Stimulated activated CD8-positive, alpha-beta memory T cell treated with anti-CD3 and anti-CD28 coated beads, Interleukin-7, amount 100 ng/mL, for 48 hours (primary cell): ENCODE results near the gene ARHGAP6.
"Not testable (repeated sequence)": the region's sequence is repeated elsewhere in the genome, so short reads cannot be mapped to it uniquely, and the experiment has no call there.

Source experiments
- DNase-seq, 2 donors: peaks; one replicate each; pipeline ENCODE4 v3.0.0-alpha.2; 2020; ENCODE audit warnings: low read depth in 1 of 2; ENCODE audit errors: extremely low read depth in 1 of 2

The ARHGAP6 gene

DNA sequence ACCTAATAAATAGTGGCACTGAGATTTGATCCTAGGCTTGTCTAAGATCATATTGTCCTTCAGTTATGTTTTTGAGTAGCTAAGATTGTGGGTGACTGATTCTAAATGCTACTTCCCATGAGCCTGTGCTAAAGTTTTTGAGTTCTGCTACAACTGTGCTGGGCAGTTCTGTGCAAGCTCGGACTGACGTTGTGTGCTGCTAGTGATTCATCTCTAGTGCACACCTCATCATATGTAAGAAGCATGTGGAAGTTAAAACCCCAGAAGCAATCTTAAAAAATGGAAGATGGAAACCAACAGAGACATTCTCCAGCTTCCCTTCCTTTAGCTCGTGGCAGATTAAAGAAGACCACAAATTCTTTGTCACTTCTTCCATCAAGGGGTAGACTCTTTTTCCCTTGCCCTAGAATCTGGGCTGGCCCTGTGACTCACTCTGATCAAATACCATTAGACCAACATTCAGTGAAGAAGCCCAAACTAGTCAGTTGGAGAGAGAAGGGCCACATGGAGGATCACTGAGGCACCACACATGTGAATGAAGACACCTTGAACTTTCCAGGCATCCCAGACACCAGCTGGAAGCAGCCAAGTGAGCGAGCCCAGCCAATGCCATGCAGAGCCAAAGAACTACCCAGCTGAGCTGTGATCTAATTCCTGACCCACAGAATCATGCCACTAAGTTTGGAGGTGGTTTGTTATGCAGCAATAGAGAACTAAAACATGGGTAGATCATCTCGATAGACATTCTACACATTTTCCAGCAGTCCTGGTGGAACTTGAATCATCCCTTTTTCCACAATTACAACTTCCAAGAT lies 16.8 kb downstream of the ARHGAP6 start:
- no peak for DNase-seq

DNA sequence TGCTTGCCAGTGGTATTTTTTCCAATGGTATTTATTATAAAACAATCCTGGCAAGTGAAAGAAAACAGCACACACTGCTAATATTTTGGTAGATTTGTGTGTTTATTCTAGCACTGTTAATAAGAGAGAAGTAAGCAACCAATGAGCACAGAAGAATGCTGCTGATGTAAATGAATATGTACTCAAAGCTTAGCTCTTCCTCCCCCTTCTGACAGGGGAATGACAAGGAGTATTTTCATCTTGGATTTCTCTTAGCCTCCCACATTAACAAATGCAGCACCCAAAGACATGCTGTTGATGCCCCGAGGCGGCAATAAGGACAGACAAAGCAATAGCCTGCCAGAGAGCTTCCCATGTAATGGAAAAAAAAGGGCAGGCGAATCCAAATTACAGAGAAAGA lies 18.6 kb downstream of the ARHGAP6 start:
- no peak for DNase-seq

DNA sequence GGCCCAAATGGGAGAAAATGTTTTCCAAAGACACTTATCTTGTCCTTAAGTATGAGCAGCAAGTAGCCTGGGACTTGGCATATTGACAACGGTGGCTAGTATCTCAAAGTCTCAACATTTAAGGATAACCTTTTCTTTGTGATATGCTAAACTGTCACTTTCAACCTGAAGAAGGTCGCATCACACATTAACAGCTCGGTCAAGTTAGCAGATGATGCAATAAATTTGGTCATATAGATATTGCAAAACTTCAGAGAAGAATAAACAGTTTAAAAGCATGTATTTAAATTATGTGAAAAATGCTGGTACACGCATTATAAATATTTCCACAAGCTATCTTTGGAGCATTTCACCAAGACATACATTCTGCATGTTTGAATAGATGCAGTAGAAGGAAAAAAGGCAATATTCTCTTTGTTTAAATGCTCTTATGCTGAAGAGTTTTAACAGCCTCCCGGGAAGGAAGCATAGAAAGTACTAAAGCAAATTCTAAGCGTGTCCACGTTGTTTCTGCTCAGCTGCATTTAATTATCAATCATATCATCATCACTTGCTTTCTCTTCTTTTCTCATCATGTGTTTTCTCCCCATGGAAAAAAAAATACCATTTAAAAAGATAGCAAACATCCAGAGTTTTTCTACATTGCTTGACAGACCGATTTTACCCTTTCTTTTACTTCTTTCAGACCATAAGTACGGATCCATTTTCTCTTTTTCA lies 24.2 kb downstream of the ARHGAP6 start:
- DNase-seq: no peak

DNA sequence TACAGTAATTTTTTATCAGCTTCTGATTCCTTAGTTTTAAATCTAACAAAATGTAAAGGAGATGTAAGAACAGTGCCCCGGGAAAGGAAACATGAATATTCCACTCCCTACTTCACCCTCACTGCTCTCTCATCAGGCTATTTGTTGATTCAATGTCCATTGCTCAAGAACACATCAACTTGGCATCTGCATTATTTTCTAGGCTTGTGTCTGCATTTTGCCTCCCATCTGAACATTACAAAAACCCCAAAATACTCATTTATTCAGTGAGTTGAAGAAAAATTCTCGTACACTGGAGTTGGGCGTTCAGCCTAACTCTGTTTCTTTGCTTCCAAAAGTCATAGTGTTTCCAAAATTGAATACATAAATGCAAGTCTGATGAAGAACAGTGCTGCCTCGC lies 25.6 kb downstream of the ARHGAP6 start:
- DNase-seq: no peak

DNA sequence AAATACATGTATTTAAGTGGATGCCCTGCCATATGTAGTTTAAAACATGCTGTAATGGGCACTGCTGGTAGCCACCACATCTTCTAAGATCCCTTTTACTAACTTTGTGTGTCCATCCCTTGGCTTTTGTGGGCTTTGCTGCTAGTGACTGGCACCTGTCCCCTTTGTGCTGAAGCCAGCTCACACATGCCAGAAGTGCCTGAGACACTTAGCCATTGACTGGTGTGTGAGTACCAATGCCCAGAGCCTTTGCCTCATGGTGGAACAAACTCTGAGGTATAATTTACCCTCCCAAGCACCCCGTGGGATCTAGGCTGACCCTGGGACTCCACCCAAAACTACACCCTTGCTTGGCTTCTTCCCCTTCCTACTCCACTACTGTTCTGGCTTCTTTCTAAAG lies 33.0 kb downstream of the ARHGAP6 start:
- DNase-seq: no peak

DNA sequence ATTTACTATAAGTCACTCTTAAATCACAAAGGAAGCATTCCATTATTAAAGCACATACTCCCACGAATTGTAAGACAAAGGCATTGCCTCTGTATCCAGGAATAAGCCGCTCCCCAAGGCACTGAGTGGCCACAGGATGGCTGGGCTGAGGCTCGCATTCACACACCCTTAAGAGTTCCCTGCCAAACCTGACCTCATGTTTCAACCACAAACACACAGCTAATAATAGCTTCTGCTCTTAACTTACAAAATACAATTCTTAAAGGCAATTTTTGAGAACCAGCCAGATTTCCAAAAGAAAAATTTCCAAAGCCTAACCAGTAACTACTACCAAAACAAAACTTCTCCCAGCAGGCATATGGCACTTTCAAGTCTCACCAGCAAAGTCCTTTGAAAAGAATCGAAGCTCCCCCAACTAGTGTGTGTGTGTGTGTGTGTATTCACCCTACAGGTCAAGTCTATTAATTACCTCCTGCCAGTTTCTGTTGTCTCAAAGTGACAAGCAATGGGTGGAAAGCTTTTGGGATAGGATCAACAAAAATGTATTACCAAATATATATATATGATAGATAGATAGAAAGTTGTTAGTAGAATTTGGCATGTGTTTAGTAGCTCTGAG lies 36.0 kb downstream of the ARHGAP6 start:
- DNase-seq: no peak

DNA sequence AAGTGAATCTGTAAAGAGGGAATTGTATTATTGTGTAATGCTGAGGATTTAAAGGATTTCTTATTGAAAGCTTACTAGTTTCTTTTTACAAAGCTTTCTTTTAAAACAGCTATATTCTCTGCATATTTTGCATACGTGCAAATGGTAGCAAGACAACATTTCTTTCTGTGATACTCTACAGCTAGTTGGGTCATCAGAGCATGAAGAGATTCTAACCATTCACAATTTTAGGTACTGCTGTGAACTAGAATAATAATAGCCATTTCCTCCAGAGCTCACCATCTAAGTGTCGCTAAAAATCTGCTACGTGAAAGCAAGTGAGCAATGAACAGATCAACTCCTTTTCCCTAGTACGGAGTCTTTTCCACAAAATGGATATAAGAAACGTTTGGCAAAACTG lies 37.3 kb downstream of the ARHGAP6 start:
- DNase-seq: no peak

DNA sequence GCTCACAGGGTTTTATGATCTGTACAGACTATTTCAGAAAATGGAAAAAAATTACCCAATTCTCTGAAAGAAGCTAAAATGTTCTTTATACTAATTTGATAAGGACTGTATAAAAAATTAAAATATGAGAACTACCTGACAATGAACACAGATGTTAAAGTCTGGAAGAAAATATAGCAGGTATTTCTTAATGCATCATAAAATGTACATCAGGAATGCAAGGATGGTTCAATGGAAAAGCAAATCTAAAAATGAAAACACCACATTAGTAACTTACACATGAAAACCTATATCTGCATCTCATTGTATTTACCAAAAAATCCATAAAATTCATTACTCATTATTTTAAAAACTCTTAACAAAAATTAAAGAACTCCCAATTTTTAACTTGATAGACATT lies 39.4 kb downstream of the ARHGAP6 start:
- no peak for DNase-seq

DNA sequence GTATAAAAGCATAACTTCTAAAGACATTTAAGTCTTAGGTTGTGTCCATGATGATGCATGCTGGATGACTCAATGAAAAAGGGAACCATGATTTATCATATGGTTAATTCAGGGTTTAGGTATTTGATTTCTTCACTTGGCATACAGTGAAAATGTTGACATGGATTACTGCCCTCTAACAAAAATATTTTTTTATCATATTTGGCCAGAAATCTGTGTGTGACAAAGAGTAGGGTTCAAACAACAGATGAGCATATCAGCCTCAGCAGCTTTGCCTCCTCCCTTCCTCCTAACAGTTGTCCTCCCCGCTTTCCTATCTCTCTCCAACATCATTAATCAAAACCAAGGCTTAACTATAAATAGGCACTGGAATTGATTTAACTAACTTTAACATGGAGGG lies 46.3 kb downstream of the ARHGAP6 start:
- DNase-seq: no peak

DNA sequence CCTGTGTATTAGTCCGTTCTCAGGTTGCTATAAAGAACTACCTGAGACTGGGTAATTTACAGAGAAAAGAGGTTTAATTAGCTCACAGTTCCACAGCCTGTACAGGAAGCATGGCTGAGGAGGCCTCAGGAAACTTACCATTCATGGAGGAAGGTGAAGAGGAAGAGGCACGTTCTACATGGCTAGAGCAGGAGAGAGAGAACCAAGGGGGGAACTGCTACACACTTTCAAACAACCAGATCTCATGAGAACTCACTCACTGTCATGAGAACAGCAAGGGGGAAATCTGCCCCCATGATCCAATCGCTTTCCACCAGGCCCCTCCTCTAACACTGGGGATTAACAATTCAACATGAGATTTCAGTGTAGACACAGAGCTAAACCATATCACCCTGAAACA lies 51.5 kb downstream of the ARHGAP6 start:
- DNase-seq: not testable (repeated sequence)

DNA sequence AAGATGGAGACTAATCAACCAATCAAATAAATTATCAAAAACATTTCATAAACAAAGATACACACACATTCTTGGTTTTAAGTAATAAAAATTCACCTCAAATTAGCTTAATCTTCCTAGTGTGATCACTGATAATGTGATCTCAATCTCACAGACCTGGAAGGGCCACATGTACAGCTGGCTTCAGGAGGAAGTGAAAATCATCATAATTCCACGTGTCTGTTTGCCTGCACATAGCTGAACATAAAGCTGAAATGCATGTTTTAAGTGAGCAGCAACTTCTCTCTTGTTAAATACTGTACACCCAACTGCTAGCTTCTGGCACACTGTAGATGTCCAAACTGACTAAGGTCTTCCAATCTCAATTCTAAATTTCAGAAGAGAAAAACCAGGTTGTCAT lies 53.8 kb downstream of the ARHGAP6 start:
- DNase-seq: no peak

DNA sequence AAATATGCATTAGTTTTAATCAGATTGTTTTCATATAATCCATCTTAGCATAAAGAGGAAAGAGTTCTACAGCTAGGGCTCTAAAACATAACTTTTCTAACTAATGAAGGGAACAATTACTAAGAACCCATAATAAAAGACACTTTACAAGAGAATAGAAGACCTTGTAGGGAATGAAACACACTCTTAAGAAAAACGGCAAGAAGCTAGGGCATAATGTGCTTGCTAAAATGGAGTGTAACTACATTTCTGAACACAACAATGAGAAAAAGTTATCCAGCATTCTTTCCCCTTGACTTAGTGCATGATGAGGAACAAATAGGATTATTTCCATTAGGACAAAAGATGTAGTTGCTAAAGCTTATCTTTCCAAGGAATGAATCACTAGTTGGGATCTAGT lies 54.6 kb downstream of the ARHGAP6 start:
- no peak for DNase-seq

DNA sequence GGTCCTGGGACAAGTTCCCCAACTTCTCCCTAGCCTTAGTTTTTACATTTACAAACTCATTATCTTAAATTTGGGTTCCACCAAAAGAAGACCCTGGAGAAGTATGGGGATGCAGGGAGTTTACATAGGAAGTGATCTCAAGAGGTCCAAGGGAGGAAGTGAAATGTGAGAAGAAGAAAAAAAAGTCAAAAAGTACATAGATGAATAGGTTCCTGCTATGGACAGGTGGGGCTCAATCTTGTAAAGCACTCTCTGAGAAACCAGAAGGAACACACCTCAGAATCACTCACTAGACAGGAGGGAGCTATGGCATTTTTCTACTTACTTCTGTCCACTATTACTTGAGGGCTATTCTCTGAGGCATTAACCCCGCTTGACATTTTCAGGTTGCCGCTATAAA lies 56.6 kb downstream of the ARHGAP6 start:
- no peak for DNase-seq

DNA sequence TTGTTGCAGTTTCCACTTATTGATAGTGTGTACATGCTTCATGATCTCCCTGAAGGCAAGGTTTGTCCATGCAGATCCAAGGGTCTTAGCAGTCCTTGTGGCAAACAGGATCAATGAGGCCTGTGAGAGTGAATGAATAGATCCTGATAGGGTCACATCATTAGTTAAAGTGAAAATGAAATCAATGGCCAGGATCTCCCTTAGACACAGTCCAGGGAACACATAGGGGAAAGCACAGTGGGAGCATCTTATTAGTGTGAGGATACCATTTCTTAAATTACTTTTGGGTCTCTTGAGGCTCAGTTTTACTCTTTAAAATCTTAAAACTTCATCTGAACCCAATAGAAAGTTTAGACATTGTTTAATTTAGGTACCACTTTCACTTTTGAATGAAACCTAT lies 59.3 kb downstream of the ARHGAP6 start:
- DNase-seq: no peak

DNA sequence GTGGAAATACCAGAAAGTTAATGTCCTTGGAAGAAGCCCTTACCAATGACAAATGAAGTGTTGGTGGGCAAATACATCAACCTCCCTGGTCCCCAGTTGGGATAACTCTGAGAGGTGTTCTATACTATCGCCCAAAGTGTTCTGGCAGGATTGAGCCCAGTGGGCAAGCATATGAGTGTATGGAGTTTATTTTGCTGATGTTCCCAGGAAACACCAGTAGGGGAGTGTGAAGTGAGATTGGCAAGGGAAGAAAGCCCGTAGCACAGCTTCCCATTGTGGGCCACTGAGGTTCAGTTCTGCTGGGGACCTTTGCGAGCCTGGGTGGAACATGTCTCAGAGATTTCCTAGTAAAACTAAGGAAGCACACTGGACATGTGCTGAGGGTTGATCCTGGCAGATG lies 65.1 kb downstream of the ARHGAP6 start:
- no peak for DNase-seq

DNA sequence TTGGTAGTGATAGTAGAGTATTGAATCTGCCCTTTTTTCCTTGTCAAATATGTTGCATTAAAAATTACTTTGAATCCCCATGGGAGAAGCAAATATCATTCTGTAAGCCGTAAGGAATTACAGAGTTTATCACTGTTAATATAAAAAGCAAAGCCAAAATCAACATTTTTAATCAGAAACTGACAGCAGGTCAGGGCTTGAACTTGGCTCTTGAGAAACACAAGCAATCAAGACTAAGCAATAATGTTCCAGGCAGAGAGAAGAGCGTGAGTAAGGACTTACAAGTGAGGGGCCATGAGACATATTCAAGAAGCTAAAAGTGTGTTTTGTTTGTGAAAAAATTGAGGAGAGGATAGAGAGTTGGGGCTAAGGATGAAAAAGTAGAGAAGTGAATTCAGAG lies 68.2 kb downstream of the ARHGAP6 start:
- DNase-seq: no peak

DNA sequence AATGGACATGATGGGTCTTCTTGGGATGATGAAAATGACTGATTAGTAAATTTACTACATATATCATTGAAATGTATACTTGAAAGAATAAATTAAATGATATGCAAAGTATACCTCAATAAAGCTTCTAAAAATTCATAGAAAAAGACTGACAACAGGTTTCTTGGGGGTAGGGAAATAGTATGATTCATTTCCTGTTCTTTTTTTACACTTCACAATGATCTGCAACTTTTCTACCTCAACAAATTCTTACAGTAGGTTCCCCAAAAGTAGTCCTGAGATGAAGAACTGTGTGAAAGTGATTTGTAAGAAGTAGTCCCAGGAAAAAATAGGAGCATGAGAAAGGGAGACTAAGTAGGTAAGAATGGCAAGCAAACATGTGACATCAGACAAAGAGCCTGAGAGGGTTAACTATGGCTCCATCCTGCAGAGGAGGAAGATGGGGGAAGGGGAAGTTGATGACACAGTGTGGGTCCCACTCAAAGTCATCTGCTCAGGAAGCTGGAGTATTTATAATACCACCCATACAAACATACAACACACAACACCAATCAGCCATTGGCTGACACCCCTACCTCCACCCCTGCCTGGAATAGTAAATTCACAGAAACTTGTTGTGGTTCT lies 73.9 kb downstream of the ARHGAP6 start:
- DNase-seq: no peak

DNA sequence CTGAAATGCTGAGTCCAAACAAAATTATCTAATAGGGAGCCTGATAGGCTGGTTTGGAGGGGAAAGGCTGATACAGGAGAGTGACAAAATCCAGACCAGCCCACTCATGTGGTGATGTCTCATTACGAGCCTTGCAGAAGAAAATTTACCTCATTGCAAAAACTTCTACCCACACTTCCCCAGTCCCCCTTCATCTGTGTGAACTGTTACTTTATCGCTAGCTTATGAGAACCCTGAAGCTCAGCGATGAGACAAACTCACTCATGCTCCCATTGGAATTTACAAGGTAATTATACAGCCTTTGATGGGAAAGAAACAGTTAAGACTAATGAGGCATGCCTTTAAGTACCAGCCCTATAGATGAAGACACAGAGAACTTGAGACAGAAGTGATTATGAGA lies 76.1 kb downstream of the ARHGAP6 start:
- no peak for DNase-seq

DNA sequence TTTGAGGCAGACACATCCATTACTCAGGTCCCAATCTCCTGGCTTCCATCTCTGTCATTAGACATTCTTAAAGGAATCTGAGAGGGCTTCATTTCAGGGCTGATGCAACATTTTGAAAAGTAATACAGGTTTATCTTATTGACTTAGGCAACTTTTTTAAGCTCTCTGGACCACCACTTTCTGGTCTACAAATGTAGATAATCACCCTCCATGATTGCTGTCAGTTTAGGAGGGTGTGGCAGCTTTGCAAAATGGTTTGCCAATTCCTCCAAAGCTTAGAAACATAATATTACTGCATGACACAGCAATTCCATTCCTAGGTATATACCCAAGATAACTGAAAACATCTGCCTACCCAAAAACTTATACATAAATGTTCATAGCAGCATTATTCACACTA lies 77.6 kb downstream of the ARHGAP6 start:
- DNase-seq: no peak

DNA sequence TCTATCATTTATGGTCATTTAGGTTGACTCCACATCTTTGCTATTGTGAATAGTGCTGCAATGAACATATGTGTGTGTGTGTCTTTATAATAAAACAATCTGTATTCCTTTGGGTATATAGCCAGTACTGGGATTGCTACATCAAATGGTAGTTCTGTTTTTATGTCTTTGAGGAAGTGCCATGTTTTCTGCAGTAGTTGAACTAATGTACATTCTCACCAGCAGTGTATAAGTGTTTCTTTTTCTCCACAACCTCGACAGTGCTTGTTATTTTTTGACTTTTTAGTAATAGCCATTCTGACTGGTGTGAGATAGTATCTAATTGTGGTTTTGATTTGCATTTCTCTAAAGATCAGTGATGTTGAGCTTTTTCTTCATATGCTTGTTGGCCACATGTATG lies 80.5 kb downstream of the ARHGAP6 start:
- no peak for DNase-seq

DNA sequence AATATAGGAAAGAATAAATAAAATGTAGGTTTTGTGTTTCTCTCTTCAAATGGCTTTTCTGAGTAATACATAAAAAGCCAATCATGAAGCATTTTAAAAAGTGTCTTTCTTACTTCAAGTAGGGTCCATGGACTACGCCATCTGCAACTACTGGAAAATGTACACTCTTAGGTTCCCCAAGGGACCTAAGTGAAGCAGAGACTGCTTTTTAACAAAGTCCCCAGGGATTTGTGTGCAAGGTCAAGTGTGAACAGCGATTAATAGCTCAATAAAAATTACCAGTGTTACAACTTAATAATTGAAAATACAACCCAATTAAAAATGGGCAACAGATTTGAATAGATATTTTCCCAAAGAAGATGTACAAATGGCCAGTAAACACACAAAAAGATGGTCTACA lies 84.9 kb downstream of the ARHGAP6 start:
- DNase-seq: no peak
